ENCODE results near the gene OBSCN. TPM values are rescaled to one million over a fixed set of nuclear protein-coding genes. Genes with fewer than 3 reads are reported as not detected.

Gene OBSCN
- total RNA-seq, 2 experiments from 2014 or later: 29.5 to 45.2 TPM

- H3K36me3 ChIP-seq (ENCODE audit: insufficient read depth, low read length): no peaks in the 10 kb centered on the region
- H3K4me3 ChIP-seq (ENCODE audit: low read depth, low read length, poor library complexity, severe bottlenecking): no peak overlapping the region
- ChIA-PET CTCF (ENCODE audit: unreplicated experiment) (no interaction called here), POLR2A (no interaction called here)
- no peaks in the 10 kb centered on the region for H3K4me1 ChIP-seq (ENCODE audit: insufficient read depth, low read length, poor library complexity, severe bottlenecking)
- no peaks in the 10 kb centered on the region for H3K9me3 ChIP-seq (ENCODE audit: low read length)
- TF ChIP-seq CTCF (conservative IDR thresholded peaks at IDR 0.05; ENCODE audit: low read length) (no peak), EZH2phosphoT487 (IDR thresholded peaks at IDR 0.05; ENCODE audit: borderline replicate concordance, low read depth, low read length) (no peak)
- no TSS peak for BruUV-seq (replicated peaks)
- DNase-seq (ENCODE audit: low spot score): no peak
- intact Hi-C loops (cut with micrococcal nuclease; ENCODE audit: unreplicated experiment): no loop called here
- H3K79me2 ChIP-seq (ENCODE audit: insufficient read depth, low read depth, low read length): no peaks in the 10 kb centered on the region
- H3K9me2 ChIP-seq (ENCODE audit: insufficient read depth, low read length): no peaks in the 10 kb centered on the region
- H3K27ac ChIP-seq (ENCODE audit: low read depth, low read length, poor library complexity, severe bottlenecking): no peak overlapping the region
- no peak overlapping the region for H3K4me2 ChIP-seq (ENCODE audit: low read length)
- H4K20me1 ChIP-seq (ENCODE audit: insufficient read depth, low read length): no peaks in the 10 kb centered on the region
- no peak overlapping the region for H2AFZ ChIP-seq (ENCODE audit: low read length)
These were observed 105.9 kb downstream of the OBSCN start for GRCh38 chr1:228313536-228314277.

GRCh38 chr1:228314315-228314657 is 106.4 kb downstream of the OBSCN start:
- Histone ChIP-seq H2AFZ (ENCODE audit: low read length) (no peak overlapping the region), H4K20me1 (ENCODE audit: insufficient read depth, low read length) (no peaks in the 10 kb centered on the region), H3K4me1 (ENCODE audit: insufficient read depth, low read length, poor library complexity, severe bottlenecking) (no peaks in the 10 kb centered on the region), H3K79me2 (ENCODE audit: insufficient read depth, low read depth, low read length) (no peaks in the 10 kb centered on the region), H3K27ac (ENCODE audit: low read depth, low read length, poor library complexity, severe bottlenecking) (no peak overlapping the region), H3K4me2 (ENCODE audit: low read length) (no peak overlapping the region), H3K9me3 (ENCODE audit: low read length) (no peaks in the 10 kb centered on the region), H3K9me2 (ENCODE audit: insufficient read depth, low read length) (no peaks in the 10 kb centered on the region), H3K36me3 (ENCODE audit: insufficient read depth, low read length) (peaks cover 4% of the 10 kb centered on the region), H3K4me3 (ENCODE audit: low read depth, low read length, poor library complexity, severe bottlenecking) (no peak overlapping the region)
- ChIA-PET POLR2A (no interaction called here), CTCF (ENCODE audit: unreplicated experiment) (no interaction called here)
- TF ChIP-seq EZH2phosphoT487 (IDR thresholded peaks at IDR 0.05; ENCODE audit: borderline replicate concordance, low read depth, low read length) (no peak), CTCF (conservative IDR thresholded peaks at IDR 0.05; ENCODE audit: low read length) (no peak)
- no peak for DNase-seq (ENCODE audit: low spot score)
- BruUV-seq (replicated peaks): no TSS peak
- intact Hi-C loops (cut with micrococcal nuclease; ENCODE audit: unreplicated experiment): no loop called here

GRCh38 chr1:228314658-228315483 is 107.0 kb downstream of the OBSCN start:
- intact Hi-C loops (cut with micrococcal nuclease; ENCODE audit: unreplicated experiment): no loop called here
- TF ChIP-seq EZH2phosphoT487 (IDR thresholded peaks at IDR 0.05; ENCODE audit: borderline replicate concordance, low read depth, low read length): no peak
- TF ChIP-seq CTCF (conservative IDR thresholded peaks at IDR 0.05; ENCODE audit: low read length): no peak
- POLR2A ChIA-PET: no interaction called here
- no peak for DNase-seq (ENCODE audit: low spot score)
- H3K9me3 ChIP-seq (ENCODE audit: low read length): no peaks in the 10 kb centered on the region
- BruUV-seq (replicated peaks): no TSS peak
- no peak overlapping the region for H3K4me2 ChIP-seq (ENCODE audit: low read length)
- no peak overlapping the region for H3K27ac ChIP-seq (ENCODE audit: low read depth, low read length, poor library complexity, severe bottlenecking)
- H2AFZ ChIP-seq (ENCODE audit: low read length): no peak overlapping the region
- no peaks in the 10 kb centered on the region for H3K9me2 ChIP-seq (ENCODE audit: insufficient read depth, low read length)
- H4K20me1 ChIP-seq (ENCODE audit: insufficient read depth, low read length): no peaks in the 10 kb centered on the region
- no peak overlapping the region for H3K4me3 ChIP-seq (ENCODE audit: low read depth, low read length, poor library complexity, severe bottlenecking)
- CTCF ChIA-PET (ENCODE audit: unreplicated experiment): no interaction called here
- no peaks in the 10 kb centered on the region for H3K79me2 ChIP-seq (ENCODE audit: insufficient read depth, low read depth, low read length)
- no peaks in the 10 kb centered on the region for H3K4me1 ChIP-seq (ENCODE audit: insufficient read depth, low read length, poor library complexity, severe bottlenecking)
- peaks cover 10% of the 10 kb centered on the region for H3K36me3 ChIP-seq (ENCODE audit: insufficient read depth, low read length)

Data from OCI-LY7 (cell line).